Eye (tissue), 1 donor: ENCODE measurements around the gene SVBP.

Experiments used
- DNase-seq: peaks from one replicate; pipeline ENCODE4 v3.0.0-alpha.2; 2015

The SVBP gene

DNA sequence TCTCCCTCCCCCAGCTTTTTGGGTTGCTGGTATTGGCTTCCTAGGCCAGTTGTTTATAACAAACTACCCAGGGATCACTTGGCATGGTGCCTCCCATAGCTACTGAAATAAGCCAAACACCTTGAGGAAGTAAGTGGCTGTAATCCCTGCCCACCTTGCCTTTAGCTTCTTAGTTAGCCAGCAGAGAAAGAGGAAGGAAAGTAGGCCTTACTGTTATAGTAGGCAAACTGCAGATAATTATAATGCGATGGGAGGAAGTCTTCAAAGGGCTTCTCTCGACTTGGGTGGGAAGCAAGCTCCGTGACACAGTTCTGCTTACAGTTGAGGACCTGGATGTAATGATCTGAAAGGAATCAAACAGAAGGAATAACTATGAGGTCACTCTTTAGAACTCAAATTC lies 58.6 kb downstream of the SVBP start:
- DNase-seq: no peak

- no peak for DNase-seq
Measured at GRCh38 chr1:42757892-42758275, 59.3 kb downstream of the SVBP start.
